SW 1271 (cell line): ENCODE results near the gene SPIRE1.
A peak's percentile ranks its signal among the peaks of the same experiment; 100 is the strongest.
"Not testable (repeated sequence)": the region's sequence is repeated elsewhere in the genome, so short reads cannot be mapped to it uniquely, and the experiment has no call there.

Experiments
- DNase-seq, 2 experiments: peaks; one replicate each; lab custom pipeline; 2025; lab: John Stamatoyannopoulos, UW

The SPIRE1 gene

GRCh38 chr18:12485479-12486105, 172.3 kb downstream of the SPIRE1 start:
- DNase-seq, result no peak

- not testable (repeated sequence) for DNase-seq
Measured at GRCh38 chr18:12481915-12482314, 176.0 kb downstream of the SPIRE1 start.

- no peak for DNase-seq
Measured at GRCh38 chr18:12479982-12480381, 177.9 kb downstream of the SPIRE1 start.

- DNase-seq, result no peak
Measured at GRCh38 chr18:12479536-12479935, 178.4 kb downstream of the SPIRE1 start.

GRCh38 chr18:12478269-12479047, 179.4 kb downstream of the SPIRE1 start:
- DNase-seq, result peak in 1 of 2 experiments; percentile 4

- DNase-seq, result no peak
Measured at GRCh38 chr18:12477606-12478005, 180.3 kb downstream of the SPIRE1 start.

GRCh38 chr18:12476955-12477354, 181.0 kb downstream of the SPIRE1 start:
- no peak for DNase-seq

GRCh38 chr18:12474876-12475275, 183.0 kb downstream of the SPIRE1 start:
- no peak for DNase-seq

- no peak for DNase-seq
Measured at GRCh38 chr18:12474146-12474545, 183.8 kb downstream of the SPIRE1 start.

- no peak for DNase-seq
Measured at GRCh38 chr18:12470382-12471075, 187.4 kb downstream of the SPIRE1 start.

GRCh38 chr18:12468445-12468844, 189.5 kb downstream of the SPIRE1 start:
- DNase-seq, result no peak

GRCh38 chr18:12464731-12465130, 193.2 kb downstream of the SPIRE1 start:
- DNase-seq, result no peak

- DNase-seq, result no peak
Measured at GRCh38 chr18:12463191-12463590, 194.7 kb downstream of the SPIRE1 start.

- no peak for DNase-seq
Measured at GRCh38 chr18:12462242-12462641, 195.7 kb downstream of the SPIRE1 start.

GRCh38 chr18:12461326-12461725, 196.6 kb downstream of the SPIRE1 start:
- no peak for DNase-seq

- no peak for DNase-seq
Measured at GRCh38 chr18:12460874-12461273, 197.0 kb downstream of the SPIRE1 start.

GRCh38 chr18:12458771-12459170, 199.1 kb downstream of the SPIRE1 start:
- DNase-seq, result no peak

GRCh38 chr18:12456441-12456840, 201.5 kb downstream of the SPIRE1 start:
- DNase-seq, result no peak

- no peak for DNase-seq
Measured at GRCh38 chr18:12455496-12455895, 202.4 kb downstream of the SPIRE1 start.

GRCh38 chr18:12452784-12453183, 205.1 kb downstream of the SPIRE1 start:
- DNase-seq, result no peak

GRCh38 chr18:12451428-12451827, 206.5 kb downstream of the SPIRE1 start:
- no peak for DNase-seq

GRCh38 chr18:12449051-12449785, 208.7 kb downstream of the SPIRE1 start:
- no peak for DNase-seq
